Endometrial microvascular endothelial cells (primary cell): ENCODE data around the gene SLC44A1. TPM values are rescaled to one million over a fixed set of nuclear protein-coding genes. Genes with fewer than 3 reads are reported as not detected.

Source experiments
- in situ Hi-C: cut with HindIII; loops from 2 replicates; pipeline ENCODE4 v1.10.0; 2017; ENCODE audit warnings: low sequenced_read_pairs, low pct_unique_long_range_greater_than_20kb; ENCODE audit errors: inconsistent ontology term
- total RNA-seq: library from RNA; depleted of rRNA; stranded (reverse); fragments of >200 nt; gene quantifications from one replicate; pipeline ENCODE4 v1.2.3, GENCODE V29; 2015; ENCODE audit errors: inconsistent ontology term

The SLC44A1 gene
- 63.2 TPM for total RNA-seq

DNA sequence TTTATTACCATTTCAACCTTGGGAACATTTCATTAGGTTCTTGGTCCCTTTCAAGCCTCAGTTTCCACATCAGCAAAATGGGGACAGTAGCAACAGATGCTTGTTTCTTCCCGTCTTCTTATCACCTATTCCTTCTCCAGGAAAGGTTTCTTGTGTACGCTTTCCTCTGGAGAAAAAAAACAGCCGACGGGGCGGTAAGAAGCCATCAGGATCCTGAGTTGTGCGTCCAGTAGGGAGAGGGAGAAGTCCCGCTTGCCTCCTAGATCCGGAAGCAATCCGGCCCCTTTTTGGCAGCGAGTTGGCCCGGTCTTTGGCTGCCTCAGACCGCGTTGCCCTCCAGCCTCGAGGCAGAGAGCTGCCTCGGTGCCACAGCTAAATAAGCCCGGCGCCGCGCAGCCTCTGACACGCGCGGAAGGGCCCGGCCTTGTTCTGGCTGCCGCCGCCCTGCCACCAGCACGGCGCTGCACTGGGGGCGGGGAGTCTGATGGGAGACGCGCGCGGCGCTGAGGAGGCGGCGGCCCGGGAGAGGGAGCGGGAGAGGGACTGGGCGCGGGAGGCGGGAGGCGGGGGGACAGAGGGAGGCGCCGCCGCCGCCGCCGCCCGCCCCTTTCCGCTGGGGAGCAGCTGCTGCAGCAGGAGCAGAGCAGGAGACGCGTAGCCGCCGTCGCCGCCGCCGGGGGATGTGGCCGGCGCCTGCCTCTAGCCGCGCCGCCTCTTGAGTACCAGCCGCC lies at the start of gene SLC44A1:
TSS of gene SLC44A1 (plus strand) at position 649 of the 731 bp plus-strand sequence. CDS start 218 bp downstream, outside the sequence.
- in situ Hi-C loops: no loop called here

DNA sequence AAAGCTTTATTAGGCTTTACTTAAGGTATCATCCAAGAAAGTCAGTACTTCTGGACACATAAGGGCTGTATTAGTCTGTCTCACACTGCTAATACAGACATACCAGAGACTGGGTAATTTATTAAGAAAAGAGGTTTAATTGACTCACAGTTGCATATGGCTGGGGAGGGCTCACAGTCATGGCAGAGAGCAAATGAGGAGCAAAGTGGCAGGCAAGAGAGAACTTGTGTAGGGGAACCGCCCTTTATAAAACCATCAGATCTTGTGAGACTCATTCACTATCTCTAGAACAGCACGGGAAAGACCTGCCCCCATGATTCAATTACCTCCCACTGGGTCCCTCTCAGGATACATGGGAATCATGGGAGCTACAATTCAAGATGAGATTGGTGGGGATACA lies 49.2 kb upstream of the SLC44A1 start:
- in situ Hi-C loops: no loop called here

DNA sequence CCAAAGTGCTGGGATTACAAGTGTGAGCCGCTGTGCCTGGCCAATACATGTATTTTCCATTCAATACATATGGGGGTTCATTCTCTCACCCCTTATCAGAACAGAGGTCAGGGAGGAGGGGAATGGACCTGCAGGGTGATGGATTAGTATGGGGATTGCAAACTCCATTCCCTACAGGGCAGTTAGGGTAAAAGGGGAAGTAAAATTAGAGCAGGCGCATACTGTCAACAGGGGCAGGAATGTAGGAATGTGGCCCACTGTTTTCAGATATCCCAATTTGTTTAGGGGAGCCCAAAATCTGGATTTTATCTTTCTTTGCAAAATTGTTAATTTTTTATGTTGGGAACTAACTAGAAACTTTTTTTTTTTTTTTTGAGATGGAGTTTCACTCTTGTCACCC lies 46.4 kb upstream of the SLC44A1 start:
- in situ Hi-C loops: no loop called here

DNA sequence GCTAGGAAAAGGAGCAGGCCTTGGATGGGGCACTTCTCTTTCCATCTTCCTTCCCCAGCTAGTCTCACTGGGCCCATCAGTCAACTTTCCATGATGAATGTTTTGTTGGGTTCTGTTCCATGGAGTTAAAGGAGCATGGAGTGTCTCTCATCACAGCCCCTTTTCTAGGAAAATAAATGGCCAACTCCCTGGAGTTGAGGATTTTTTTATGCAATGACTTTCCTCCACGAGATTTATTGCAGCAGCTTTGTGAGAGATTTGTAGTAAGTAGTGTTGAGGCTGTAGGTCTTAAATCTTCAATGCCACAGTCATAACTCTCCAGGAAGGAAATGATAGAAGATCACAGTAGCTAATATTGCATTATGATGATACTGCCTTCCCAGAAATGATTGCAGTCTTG lies 45.6 kb upstream of the SLC44A1 start:
- in situ Hi-C loops: no loop called here

DNA sequence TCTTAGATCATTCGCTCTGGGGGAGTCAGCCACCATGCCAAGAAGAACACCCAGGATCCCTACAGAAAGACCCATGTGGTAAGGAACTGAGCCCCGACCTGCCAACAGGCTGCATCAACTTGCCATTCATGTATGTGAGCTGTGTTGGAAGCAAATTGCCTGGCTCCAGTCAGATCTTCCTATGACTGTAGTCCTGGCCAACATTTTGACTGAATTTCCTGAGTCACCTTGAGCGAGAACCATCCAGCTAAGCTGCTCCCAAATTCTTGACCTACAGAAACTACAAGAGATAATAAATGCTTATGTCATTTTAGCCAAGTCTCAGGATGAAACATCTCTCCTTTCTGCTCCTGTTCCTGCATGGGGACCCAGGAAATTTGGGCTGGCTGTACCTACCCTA lies 40.0 kb upstream of the SLC44A1 start:
- in situ Hi-C loops: no loop called here

DNA sequence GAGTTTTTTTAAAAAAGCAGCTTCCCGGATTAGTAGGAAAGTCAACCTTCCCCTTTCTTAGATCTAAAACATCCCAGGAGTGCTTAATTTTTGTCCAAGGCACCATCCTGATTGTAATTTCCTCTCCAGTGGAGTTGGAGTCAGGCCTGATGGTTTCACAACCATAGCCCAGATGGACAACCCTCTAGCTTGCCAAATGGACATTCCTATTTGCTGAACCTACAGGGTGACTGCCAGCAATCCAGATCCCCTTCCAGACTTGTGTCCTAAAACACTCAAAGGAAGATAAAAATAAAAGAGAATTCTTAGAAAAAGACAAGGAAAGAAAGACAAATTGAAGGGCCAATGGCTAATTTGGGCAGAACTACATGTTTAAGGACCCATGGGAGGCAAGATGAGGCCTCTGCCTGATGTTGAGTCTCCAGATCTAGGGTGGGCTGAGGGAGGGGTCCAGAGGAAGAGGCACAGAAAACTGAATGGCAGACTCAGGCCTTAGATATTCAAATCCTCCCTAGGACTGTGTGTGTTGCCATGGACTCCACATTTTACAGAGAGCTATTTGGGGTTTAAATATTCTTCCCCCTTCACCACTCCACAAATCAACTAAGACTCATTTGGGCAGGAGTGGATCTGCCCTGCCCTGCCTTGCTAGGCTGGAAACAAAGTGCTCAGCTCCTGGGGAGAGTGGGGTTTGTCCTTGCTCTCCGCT lies 38.5 kb upstream of the SLC44A1 start:
- in situ Hi-C loops: no loop called here

GRCh38 chr9:105206496-105206820 lies 38.0 kb upstream of the SLC44A1 start:
- in situ Hi-C loops: no loop called here

GRCh38 chr9:105206821-105207699 lies 37.4 kb upstream of the SLC44A1 start:
- in situ Hi-C loops: no loop called here

- in situ Hi-C loops: no loop called here
Observed at GRCh38 chr9:105216440-105217178, 27.8 kb upstream of the SLC44A1 start.

- in situ Hi-C loops: no loop called here
Observed at GRCh38 chr9:105218673-105219072, 25.8 kb upstream of the SLC44A1 start.

GRCh38 chr9:105219291-105219805 lies 25.1 kb upstream of the SLC44A1 start:
- in situ Hi-C loops: no loop called here

DNA sequence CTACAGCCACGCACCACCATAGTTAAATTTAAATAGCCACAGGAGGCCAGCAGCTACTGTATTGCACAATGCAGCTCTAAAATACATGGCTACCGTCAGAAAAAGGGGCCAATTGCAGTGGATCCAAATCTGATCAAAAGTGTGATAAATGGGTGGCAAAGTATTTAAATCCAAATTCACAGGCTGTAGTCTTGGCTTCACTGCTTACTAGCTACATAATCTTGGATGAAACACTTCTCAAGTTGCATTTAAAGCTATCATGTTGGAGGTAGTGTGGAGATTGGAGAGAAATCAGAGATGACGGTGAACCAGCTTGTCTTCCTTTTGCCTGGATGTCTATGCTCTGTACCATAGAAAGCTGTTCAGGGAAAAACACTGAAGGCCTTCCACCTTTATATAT lies 24.0 kb upstream of the SLC44A1 start:
- in situ Hi-C loops: no loop called here

- in situ Hi-C loops: no loop called here
Observed at GRCh38 chr9:105223544-105224140, 20.8 kb upstream of the SLC44A1 start.

DNA sequence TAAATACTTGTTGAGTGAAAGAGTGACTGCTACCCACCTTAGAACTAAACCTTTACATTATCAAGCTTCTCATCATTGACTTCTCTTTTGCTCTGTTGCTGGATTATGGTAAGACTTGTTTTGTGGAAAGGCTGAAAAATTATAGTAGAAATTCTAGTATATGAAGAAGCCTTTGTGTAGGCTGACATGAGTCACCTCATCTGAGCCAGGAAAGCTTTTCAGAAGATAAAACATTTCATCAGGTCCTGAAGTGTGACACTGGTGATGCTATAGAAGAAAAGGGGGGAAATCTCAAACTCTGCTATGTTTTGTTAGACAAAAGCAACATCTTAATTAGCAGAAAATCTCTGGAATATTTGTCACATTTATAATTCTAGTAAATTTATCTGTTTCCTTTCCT lies 18.4 kb upstream of the SLC44A1 start:
- in situ Hi-C loops: no loop called here

DNA sequence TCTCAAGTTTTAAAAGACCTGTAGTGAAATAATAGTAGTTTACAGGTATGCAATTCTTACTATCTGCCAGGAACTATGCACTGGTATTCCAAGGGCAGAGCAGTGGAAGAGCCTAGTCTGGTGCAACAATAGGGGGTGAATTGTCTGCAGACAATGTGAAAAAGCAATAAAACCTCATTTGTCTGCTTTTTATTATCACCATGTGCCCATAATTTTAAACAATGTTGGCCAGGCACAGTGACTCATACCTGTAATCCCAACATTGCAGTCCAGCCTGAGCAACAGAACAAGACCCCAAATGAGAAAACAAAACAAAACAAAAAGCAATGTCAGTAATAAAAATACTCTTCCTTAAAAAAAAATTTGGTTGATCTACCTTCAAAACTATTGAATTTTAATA lies 12.2 kb upstream of the SLC44A1 start:
- in situ Hi-C loops: no loop called here

GRCh38 chr9:105233873-105234272 lies 10.6 kb upstream of the SLC44A1 start:
- in situ Hi-C loops: no loop called here

DNA sequence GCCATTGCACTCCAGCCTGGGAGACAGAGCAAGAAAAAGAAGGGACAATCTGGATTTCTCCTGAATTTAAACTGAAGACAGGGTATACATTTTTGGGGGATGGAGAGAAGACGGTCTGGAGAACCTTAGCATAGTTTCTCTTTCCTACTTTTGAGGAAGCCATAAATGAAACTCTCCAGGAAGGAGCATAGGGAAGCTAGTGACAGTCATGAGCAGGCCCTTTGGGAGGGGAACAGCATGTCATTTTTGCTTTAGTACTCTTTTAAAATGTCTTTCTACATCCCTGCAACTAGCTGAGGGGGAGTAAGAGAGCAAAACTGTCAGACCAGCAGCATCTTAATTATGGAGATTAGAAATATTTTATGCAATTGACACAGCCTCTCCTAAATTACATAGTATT lies 8.2 kb upstream of the SLC44A1 start:
- in situ Hi-C loops: no loop called here

GRCh38 chr9:105237246-105237645 lies 7.2 kb upstream of the SLC44A1 start:
- in situ Hi-C loops: no loop called here
